ENCODE measurements around the gene CYREN.

- TF ChIP-seq CTCF (IDR thresholded peaks at IDR 0.05) = no peak
- TF ChIP-seq SIN3A (IDR thresholded peaks at IDR 0.05; ENCODE audit: borderline replicate concordance, insufficient read depth, low read depth, low read length) = no peak
- no peak for TF ChIP-seq TCF7L2 (IDR thresholded peaks at IDR 0.05; ENCODE audit: low read depth, low read length)
- TF ChIP-seq POLR2AphosphoS5 (IDR thresholded peaks at IDR 0.05; ENCODE audit: low read depth, low read length) = no peak
Measured at GRCh38 chr7:135190703-135191102, 20.2 kb upstream of the CYREN start.

Measured in Panc1 (cell line).